ENCODE results near the gene PTPRK.
"Not testable (repeated sequence)": the region's sequence is repeated elsewhere in the genome, so short reads cannot be mapped to it uniquely, and the experiment has no call there.

The PTPRK gene

DNA sequence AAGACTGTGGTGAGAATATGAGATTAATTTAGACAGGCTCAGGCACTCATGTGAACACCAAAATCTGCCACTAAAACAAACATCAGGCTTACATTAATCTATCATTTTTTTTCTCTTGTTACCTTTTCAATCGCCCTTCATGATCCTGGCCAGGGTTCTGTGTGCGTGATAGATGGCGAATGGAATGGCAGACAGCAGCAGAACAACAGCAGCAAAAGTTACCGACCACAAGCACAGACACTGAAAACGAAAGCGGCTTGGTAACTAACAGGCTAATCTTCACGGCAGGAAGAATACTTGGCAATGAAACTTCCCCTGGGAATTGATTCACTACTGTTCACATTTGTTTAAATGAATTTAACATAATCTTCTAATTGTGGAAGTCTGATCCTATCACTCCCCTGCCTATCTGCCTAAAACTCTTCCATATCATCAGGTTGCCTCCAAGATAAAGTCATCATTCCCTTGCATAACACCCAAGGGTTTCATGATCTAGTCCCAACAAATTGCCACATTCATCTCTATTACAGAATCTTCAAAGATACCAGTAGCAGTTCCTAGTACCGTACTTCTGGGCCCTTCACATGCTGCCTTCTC lies 28.7 kb downstream of the PTPRK start:
- H3K4me3 ChIP-seq (ENCODE audit: low read depth, low read length) = peak overlapping the region; percentile 51
- peak; percentile 47 for DNase-seq

DNA sequence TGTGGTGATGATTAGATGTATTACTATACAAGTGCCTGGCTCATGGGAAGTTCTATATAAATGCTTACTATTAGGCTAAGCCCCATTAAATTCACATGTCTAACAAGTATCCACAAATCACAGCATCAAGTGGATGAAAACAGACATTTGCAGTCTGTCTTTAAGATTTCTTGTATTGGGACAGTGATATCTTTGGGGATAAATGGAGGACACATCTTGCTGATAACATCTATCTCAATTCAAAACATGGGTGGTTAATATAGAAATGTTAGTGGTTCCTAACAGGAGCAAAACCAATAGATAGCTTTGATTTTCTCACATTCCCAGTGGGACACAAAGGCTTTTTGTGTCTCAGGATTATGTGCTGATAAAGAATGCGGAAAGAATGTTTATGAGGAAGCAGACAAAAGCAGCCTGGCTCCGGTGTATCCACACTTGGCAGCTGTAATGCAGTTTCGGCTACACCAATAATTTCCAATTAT lies 29.3 kb downstream of the PTPRK start:
- DNase-seq = no peak
- peaks cover 20% of the 10 kb centered on the region for H3K4me1 ChIP-seq
- H3K36me3 ChIP-seq = no peaks in the 10 kb centered on the region
- TF ChIP-seq, protein P1, sequence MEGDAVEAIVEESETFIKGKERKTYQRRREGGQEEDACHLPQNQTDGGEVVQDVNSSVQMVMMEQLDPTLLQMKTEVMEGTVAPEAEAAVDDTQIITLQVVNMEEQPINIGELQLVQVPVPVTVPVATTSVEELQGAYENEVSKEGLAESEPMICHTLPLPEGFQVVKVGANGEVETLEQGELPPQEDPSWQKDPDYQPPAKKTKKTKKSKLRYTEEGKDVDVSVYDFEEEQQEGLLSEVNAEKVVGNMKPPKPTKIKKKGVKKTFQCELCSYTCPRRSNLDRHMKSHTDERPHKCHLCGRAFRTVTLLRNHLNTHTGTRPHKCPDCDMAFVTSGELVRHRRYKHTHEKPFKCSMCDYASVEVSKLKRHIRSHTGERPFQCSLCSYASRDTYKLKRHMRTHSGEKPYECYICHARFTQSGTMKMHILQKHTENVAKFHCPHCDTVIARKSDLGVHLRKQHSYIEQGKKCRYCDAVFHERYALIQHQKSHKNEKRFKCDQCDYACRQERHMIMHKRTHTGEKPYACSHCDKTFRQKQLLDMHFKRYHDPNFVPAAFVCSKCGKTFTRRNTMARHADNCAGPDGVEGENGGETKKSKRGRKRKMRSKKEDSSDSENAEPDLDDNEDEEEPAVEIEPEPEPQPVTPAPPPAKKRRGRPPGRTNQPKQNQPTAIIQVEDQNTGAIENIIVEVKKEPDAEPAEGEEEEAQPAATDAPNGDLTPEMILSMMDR (IDR thresholded peaks at IDR 0.05; ENCODE audit: low read depth, low read length) = no peak
- H3K4me3 ChIP-seq (ENCODE audit: low read depth, low read length) = peak overlapping the region; percentile 51
- H3K9me3 ChIP-seq = no peaks in the 10 kb centered on the region
- H3K27me3 ChIP-seq = no peaks in the 10 kb centered on the region

More for the DNA sequence above, 28.7 kb downstream of the PTPRK start:
- H3K27me3 ChIP-seq = no peaks in the 10 kb centered on the region
- no peaks in the 10 kb centered on the region for H3K9me3 ChIP-seq
- no peaks in the 10 kb centered on the region for H3K36me3 ChIP-seq
- peaks cover 20% of the 10 kb centered on the region for H3K4me1 ChIP-seq
- TF ChIP-seq, protein P1 (IDR thresholded peaks at IDR 0.05; ENCODE audit: low read depth, low read length) = no peak

- H3K4me1 ChIP-seq = peaks cover 44% of the 10 kb centered on the region
- H3K27me3 ChIP-seq = no peaks in the 10 kb centered on the region
- H3K4me3 ChIP-seq (ENCODE audit: low read depth, low read length) = no peak overlapping the region
- no peak for DNase-seq
- no peaks in the 10 kb centered on the region for H3K9me3 ChIP-seq
- no peaks in the 10 kb centered on the region for H3K36me3 ChIP-seq
- TF ChIP-seq, protein P1 (IDR thresholded peaks at IDR 0.05; ENCODE audit: low read depth, low read length) = no peak
These were observed 32.7 kb downstream of the PTPRK start for GRCh38 chr6:128487746-128488145.

GRCh38 chr6:128487055-128487454 lies 33.3 kb downstream of the PTPRK start:
- Histone ChIP-seq H3K27me3 (no peaks in the 10 kb centered on the region), H3K4me3 (ENCODE audit: low read depth, low read length) (no peak overlapping the region), H3K9me3 (no peaks in the 10 kb centered on the region), H3K4me1 (peaks cover 50% of the 10 kb centered on the region), H3K36me3 (no peaks in the 10 kb centered on the region)
- TF ChIP-seq, protein P1 (IDR thresholded peaks at IDR 0.05; ENCODE audit: low read depth, low read length) = peak; percentile 69
- DNase-seq = peak; percentile 21

DNA sequence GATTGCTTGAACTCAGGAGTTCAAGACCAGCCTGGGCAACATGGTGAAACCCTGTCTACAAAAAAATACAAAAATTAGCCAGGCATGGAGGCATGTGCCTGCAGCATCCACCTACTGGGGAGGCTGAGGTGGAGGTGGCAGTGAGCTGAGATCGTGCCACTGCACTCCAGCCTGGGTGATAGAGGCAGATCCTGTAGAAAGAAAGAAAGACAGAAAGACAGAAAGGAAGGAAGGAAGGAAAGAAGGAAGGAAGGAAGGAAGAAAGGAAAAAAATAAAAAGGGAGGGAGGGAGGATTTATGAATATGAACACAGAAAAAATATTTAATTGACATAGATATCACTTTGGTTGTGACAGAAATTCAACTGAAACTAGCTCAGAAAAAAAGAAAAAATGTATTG lies 33.8 kb downstream of the PTPRK start:
- H3K9me3 ChIP-seq; H3K27me3 ChIP-seq; H3K4me3 ChIP-seq (ENCODE audit: low read depth, low read length); H3K36me3 ChIP-seq; DNase-seq: not testable (repeated sequence)
- H3K4me1 ChIP-seq = peaks cover 51% of the 10 kb centered on the region

GRCh38 chr6:128483472-128484135 lies 36.8 kb downstream of the PTPRK start:
- H3K9me3 ChIP-seq = no peaks in the 10 kb centered on the region
- TF ChIP-seq, protein P1 (IDR thresholded peaks at IDR 0.05; ENCODE audit: low read depth, low read length) = no peak

More at GRCh38 chr6:128483472-128484135, 36.8 kb downstream of the PTPRK start:
- H3K27me3 ChIP-seq = no peaks in the 10 kb centered on the region
- DNase-seq = no peak
- peaks cover 35% of the 10 kb centered on the region for H3K4me1 ChIP-seq
- H3K4me3 ChIP-seq (ENCODE audit: low read depth, low read length) = peak overlapping the region; percentile 5; the same call in 1 of the 2 replicates
- H3K36me3 ChIP-seq = no peaks in the 10 kb centered on the region

All from BE2C (cell line).